Hematopoietic multipotent progenitor cell treated with erythropoietin and hydrocortisone succinate and interleukin-3 and kit ligand, for 15 days (in vitro differentiated cells): ENCODE results near the gene ANKRD11.
A peak's percentile ranks its signal among the peaks of the same experiment; 100 is the strongest.

ENCODE experiments used
- DNase-seq: peaks from one replicate; pipeline ENCODE4 v3.0.0-alpha.2; 2015; ENCODE audit warnings: low spot score

The ANKRD11 gene

DNA sequence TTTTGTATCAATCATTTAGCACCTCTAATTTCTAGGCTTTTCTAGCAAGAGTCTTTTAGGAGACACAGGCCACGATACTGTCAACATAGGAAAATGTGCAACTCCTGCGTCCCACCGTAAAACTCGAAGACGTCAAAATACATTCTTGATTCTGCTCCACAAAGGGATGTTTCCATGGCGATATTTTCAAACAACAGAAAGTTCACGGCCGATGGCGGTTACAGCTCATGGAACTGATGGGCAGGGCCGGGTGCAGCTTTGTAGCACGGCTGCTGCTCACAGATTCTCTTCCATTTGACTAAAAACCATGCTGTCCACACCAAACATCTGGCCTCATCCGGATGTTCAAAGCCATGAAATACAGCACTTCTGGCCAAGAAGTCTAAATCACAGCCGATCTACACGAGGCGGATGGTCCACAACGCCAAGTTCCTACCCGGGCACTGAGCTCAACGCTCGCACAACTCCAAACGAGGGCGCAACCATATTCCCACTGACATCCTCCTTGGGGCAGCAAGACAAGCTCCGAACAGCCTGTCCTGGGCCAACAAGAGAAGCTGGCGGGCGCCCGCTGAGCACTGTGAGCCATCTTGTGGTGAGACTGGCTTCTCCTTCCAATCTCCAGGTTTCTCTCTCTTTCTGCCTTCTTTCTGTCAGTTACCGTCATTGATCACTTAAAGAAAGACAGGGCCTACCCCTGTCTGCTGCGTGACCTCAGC, 193.0 kb downstream of the ANKRD11 start:
- no peak for DNase-seq

DNA sequence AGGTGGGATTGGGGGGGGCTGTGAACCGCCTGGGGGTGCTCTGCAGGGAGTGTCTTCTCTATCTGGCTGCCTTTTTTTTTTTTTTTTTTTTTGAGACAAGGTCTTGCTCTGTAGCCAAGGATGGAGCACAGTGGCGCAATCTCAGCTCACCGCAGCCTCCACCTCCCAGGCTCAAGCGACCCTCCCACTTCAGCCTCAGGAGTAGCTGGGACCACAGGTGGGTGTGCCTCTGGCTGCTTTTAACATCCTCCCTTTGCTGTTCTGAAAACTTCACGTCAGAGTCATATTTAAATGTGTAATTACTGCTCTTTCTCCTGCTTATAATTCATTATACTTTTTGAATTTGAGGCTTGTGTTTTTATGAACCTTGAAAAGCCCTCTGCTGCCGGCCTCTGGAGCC, 194.4 kb downstream of the ANKRD11 start:
- no peak for DNase-seq

DNA sequence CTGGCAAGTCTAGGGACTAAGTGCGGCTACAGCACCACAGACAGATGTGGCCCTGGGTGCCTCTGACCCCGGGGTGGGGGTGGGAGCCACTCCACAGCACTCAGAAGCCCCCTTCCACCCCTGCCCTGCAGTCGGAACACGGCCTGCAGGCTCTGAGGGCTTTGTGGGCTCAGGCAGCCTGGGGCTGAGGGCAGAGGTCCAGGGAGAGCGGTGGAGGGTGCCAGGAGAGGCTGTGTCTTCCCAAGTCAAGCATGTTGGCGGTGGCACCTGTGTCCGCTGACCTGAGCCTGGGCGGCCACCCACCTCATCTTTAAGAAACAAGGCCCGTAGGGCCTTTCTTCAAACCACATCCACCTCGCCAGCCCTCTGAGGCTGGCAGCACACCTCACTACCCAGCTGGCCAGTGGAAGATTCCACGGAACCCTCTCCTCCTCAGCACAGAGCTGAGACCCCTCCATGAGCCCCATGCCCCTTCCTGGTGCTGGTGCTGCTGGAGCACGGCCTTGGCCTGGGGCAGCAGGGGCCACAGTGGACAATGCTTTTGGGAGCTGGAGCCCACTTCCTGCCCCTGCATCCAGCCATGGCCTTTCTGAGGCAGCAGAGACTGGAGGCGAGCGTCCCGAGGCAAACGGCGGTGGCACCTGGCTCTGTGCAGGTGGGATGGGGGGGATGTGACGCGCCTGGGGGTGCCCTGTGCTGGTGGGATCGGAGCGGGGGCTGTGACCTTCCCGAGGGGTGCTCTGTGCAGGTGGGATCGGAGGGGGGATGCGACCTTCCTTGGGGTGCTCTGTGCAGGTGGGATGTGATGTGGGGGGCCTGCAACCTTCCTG, 195.1 kb downstream of the ANKRD11 start:
- no peak for DNase-seq

DNA sequence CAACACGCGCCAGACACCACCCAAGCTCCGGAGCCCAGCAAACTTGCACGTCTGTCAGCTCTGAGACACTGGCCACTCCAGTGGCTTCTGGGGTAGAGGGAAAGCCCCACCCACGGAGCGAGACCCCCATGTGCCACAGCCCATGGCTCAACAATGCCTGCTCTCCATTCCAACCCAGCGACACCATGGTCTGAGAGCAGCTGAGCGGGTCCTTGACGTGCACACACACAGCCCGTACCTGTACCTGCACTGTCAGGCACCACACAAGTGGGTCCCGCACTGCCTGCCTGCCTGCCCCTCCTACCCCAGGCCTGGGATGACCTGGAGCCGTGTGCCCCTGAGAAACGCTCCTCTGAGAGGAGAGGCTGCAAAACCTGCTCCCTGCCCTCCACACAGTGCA, 195.9 kb downstream of the ANKRD11 start:
- no peak for DNase-seq

DNA sequence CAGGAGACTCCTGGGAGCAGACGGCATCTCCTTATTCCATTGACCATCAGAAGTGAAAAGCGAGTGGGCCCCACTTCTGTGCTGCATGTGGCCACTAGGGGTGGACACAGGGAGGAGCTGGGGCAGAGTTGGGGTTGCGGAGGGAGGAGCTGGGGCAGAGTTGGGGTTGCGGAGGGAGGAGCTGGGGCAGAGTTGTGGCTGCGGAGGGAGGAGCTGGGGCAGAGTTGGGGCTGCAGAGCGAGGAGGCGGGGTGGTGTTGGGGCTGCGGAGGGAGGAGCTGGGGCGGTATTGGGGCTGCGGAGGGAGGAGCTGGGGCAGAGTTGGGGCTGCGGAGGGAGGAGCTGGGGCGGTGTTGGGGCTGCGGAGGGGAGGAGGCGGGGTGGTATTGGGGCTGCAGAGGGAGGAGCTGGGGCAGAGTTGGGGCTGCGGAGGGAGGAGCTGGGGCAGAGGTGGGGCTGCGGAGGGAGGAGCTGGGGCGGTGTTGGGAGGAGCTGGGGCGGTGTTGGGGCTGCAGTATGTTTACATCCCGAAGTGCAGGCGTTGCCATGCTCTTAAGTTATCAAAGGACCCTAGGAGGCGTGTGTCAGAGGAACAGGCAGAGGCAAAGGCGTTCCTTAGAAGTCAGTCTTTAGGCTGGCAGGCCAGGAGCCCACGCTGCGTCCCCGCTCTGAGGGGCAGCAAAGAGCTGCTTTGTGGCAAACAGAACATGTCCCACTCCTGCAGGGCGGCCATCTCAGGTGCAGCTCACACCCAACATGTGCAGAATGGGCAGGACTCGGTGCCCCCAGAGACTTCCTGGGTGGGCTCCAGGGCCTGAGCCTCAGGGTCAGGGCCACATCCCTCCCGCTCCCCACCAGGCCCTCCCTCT, 196.9 kb downstream of the ANKRD11 start:
- peak; percentile 10 for DNase-seq

DNA sequence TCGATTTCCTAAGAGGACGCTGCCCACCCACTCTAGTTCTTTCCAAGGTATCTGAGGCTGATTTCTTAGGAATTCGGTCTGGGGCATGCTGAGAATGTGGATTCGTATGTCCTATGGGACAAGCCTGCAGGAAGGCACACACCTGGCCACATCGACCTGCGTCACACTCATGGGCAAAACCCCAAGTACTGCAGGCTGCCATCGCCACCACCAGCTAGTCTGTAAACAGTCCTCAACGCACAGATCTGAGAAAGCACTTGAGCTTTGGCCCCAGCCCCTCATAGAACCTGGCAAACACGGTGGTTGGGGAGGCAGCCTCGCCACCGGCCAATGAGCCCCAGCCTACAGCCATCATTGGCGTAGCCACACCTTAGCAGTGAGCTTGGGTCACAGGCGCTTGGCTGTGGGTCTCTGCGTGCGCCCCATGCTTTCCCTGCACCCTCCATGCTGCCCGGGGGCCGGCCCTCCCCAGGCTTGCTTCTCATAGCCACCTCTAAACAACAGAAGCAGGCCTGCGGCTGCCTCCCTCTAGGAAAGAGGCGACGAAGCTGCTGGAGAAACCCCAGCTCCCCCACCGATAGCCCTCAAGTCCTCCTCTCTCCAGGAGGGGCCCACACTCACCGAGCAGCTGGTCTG, 197.8 kb downstream of the ANKRD11 start:
- no peak for DNase-seq

DNA sequence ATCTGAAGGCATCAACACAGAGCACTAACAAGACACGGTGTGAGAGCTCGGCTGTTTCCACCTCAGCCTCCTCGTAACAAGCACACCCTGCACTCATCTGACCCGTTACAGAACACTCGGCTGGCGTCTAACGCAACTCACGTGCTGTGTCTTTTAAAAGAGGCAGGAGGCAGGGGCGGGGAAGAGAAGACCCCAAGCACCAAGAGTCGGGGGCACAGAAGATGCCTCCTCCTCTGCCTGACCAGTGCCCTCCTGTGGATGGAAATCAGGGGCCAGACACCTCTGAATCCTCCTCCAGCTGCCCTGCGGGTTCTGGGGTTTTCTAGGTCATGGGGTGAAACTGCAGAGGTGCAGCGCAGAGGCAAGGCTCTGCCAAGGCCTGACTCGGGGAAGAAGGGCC, 198.6 kb downstream of the ANKRD11 start:
- DNase-seq = no peak

DNA sequence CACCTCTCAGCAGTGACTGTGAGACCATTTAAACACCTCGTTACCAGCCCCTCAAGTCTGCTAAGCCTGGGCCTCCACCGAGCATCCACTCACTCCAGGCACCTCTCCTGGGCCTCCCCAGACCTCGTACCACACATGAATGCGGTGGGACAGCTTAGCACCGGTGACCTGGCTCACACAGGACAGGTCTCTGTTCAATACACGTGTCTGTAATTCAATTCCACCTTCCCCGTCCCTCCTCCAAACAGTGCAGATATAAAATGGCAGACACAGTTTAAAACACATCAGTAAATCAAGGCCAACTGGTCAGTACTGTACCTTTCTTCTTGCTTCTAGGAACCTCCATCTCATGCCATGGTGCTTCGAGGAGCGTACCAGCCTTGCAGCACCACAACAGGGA, 199.0 kb downstream of the ANKRD11 start:
- no peak for DNase-seq

DNA sequence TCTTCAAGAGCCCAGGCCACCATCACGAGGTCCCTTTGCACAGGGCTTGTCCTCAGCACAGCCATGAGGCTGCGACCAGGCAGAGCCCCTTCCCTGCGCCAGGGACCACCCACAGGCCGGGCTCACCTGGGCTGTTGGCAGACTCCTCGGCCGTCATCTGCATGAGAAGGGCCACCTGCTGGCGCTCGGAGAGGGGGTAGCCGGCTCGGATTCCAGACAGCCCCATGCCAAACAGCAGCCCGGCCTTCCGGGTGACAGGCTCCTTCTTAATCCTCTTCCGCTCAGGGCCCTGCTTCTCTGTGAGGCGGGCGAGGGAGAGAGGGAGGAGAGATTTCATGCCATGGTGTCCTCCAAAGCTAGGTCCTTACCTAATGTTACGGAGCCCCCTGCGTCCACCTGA, 199.5 kb downstream of the ANKRD11 start:
- no peak for DNase-seq

DNA sequence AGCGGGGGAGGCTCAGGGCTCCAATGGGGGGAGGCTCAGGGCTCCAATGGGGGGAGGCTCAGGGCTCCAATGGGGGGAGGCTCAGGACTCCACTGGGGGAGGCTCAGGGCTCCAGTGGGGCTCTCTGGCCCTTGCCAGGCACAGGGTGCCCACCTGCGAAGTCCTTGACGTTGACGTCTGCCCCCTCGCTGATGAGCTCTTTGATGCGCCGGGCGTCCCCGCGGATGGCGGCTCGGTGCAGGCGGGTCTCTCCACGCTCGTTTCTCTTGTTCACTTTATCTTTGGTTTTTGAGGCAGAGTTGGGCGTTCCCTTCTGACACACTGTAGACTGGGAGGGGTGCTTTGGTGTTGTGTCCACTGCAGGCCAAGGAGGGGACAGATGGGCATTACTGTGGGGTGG, 199.9 kb downstream of the ANKRD11 start:
- DNase-seq = no peak

DNA sequence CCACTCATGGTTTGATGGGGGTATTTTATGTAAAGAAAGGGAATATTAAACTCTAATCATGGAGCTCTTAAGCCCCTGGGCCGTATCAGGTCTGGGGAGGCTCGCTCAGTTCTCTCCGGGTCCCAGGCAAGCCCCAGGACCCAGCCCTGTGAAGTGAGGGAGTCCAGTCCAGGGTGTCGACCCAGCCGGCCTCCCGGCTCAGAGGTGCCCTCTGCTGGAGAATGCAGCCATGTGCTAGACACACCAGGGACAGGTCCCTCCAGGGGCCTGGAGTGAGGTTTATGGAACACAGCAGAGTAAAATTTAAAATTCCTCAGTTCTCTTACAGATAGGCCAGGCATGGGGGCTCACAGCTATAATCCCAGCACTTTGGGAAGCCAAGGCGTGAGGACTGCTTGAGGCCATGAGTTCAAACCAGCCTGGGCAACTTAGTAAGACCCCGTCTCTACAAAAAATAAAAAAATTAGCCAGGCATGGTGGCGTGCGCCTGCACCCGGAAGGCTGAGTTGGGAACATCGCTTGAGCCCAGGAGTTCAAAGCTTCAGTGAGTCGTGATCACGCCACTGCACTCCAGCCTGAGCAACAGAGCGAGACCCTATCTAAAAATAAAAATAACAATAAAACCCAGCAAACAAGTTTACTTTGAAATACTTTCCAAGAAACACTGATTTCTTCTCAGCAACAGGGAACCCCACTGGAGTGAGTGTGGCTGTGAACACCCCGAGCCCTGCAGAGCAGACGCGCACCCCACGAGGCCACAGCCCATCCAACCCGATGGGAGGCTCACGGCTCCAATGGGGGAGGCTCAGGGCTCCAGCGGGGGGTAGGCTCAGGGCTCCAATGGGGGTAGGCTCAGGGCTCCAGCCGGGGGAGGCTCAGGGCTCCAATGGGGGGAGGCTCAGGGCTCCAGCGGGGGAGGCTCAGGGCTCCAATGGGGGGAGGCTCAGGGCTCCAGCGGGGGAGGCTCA, 200.6 kb downstream of the ANKRD11 start:
- peak; percentile 78 for DNase-seq

DNA sequence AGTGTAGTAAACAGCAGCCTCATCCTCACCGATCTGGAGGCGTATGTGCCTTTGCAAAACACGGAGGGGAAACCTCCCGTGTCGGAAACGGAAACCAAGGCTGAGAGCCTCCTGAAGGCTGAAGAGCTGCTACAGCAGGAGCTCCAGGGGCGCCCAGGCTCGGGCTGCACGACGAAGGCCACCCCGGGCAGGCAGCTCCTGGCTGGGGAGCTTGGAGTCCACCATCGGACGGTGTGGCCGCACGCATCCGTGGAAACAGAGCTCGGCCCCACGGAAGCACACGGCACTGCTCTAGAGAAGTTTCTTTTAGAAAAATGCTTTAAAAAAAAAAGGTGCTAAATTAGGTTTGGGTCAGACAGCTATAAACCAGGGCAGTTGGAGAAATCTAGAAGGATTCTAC, 201.4 kb downstream of the ANKRD11 start:
- DNase-seq = no peak

DNA sequence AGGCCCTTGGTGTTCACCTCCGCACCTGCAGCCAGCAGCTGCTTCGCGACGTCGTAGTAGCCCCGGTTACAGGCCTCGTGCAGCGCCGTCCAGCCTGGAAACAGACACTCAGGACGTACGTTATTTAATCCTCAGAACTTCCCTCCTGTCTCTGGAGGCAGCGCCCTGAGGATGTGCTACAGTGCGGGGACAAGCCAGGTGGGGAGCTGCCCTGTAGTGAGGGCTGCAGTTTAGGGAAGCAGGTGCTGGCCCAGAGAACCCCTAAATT, 201.8 kb downstream of the ANKRD11 start:
- DNase-seq = no peak

DNA sequence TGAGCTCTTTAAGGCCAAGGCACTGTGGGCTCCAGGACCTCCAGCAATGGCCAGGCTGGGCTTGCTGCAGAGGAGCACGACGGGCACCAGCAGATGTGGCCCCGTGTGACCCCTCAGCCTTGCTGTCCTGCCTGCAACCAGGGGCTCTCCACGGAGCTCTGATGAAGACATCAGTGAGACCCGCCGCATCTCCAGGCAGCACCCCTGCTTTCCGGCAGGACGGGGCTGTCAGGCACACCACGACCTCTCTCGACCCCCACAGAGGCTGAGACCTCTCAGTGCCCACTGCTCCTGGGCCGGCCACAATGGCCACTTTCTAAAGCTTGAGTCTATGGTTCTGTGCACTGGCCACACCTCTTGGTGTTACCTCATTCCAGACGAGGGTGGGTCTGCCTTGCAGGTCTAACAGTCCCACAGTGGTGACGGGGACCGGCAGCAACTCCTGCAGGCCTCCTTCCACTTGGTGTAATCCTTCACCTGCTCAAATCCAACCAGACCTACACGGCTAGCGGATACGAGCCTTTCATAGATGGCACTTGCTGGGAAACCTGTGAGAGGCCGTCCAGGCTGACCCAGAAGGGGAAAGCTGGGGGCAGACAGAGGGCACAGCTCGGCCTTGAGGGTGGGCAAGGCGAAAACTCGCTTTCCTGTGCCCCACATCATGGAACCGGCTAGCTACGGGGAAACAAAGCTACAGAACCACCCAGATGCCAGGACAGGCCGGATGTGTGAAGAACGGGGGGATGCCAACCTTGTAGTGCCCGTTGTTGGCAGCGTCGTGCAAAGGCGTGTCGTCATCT, 202.4 kb downstream of the ANKRD11 start:
- no peak for DNase-seq

DNA sequence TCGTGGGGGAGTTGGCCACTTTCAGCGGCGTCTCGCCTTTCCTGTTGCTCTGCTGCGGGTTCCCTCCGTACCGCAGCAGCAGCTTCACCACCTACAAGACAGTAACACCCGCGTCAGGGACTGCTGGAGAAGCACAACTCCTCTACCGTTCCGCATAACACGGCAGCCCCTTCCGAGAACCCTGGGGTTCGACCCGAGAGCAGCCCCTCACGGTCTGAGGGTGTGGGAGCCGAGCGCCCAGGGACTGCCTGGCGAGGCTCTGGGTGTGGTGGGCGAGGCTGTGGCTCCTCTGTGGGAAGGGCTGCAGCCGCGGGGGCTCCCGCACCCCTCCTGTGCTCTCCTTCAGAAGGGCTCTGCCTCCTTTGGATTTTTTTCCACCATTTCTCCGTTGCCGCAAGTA, 204.3 kb downstream of the ANKRD11 start:
- no peak for DNase-seq

DNA sequence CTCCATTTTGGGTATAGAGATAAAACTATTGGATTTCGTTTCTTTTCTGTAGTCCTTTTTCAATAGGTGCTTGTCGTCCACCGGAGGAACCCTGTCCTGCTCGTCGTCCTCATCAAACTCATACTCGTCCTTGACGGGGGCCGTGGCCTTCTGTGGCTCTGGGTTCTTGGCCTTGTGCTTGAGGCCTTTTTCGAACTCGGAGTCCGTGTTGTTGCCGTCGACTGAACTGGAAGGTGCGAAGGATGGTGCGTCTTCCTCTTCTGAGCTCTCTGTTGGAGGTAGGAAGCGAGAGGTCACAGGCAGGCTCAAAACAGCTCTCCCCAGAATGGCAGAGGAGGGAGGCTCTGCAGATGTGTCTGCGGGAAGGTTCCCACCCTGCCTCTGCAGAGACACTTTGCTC, 205.0 kb downstream of the ANKRD11 start:
- no peak for DNase-seq

DNA sequence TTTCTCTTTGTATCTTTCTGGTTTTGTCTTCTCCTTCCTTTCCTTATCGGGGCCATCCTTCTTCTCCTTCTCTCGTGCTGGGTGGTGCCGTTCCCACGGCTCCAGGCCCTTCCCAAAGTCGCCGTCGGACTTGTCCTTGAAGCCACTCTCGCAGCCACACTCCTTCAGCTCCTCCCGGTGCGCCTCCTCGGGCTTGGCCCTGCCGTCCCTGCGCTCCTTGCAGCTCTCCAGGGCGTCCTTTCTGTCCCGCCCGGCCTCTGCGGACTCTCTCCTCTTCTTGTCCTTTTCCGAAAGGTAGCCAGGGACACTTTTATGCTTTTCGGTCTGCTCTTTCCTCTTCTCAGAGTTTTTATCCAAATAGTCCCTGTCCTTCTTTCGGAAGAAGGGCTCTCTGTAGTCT, 206.9 kb downstream of the ANKRD11 start:
- no peak for DNase-seq

DNA sequence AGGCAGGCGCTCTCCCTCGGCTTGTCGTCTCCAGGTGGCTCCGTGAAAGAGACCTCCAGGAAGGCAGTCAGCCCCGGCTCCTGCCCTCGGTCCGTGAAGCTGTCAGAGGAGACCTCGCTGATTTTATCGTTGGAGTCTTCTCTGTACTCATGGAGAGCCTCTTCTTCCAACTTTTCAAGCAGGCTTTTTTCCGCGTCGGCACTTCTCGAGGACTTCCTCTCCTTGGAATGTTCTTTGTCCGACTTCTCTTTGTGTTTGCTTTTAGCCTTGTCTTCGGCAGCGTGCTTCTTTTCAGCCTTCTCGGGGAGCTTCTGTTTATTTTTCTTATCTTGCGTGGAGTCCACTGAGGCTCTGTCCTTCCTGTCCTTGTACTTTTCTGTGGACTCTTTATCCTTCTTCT, 207.8 kb downstream of the ANKRD11 start:
- DNase-seq = no peak

DNA sequence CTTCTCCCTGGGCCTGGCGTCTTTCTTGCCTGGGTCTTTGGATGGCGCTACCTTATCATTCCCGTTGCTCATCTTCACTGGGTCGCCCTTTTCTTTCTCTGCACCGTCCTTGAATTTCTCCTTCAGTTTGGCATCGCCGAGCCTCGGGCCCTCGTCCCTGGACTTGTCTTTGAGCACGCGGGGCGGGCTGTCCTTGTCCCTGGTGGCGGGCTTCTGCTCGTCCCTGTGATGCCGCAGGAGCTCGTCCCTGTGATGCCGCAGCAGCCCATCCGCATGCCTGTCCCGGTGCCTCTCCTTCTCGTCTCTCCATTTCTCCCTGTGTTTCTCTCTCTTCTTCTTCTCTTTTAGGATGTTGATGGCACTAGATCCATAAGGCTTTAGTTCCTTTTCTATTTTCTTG, 208.5 kb downstream of the ANKRD11 start:
- DNase-seq = no peak

DNA sequence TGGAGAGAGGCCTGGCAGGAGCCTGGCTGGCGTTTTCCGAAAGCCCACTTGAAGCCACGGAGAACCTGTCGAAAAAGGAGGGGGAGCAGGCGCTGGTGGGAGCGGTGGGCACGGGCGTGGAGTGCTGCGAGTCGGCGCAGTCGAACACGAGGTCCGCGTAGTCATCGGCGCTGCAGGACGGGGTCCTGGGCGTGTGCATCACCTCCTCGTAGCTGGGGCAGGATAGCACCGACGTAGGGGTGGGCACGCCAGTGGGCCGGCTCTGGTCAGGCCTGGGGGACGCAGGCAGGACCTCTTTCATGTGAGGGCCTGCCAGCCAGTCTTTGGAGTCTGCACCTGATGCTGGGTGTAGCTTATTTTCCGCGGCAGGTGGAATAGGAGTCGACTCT, 209.2 kb downstream of the ANKRD11 start:
- no peak for DNase-seq
